22Rv1 (cell line): ENCODE measurements around the gene NPIPA3.
"Not testable (repeated sequence)": the region's sequence is repeated elsewhere in the genome, so short reads cannot be mapped to it uniquely, and the experiment has no call there.

Source experiments
- H3K27ac ChIP-seq: fragments of 450-650 bp; 2 replicates; pipeline ENCODE4 v1.5.1; 2017
- ZFX ChIP-seq: fragments of 450-650 bp; IDR thresholded peaks from 2 replicates; pipeline ENCODE4 v1.6.1; 2017; ENCODE audit warnings: antibody characterized with exemption, borderline replicate concordance
- TF ChIP-seq, protein P1 (sequence below): fragments of 450-650 bp; IDR thresholded peaks from 2 replicates; pipeline ENCODE4 v1.5.1; 2017; ENCODE audit warnings: mild to moderate bottlenecking

The NPIPA3 gene

DNA sequence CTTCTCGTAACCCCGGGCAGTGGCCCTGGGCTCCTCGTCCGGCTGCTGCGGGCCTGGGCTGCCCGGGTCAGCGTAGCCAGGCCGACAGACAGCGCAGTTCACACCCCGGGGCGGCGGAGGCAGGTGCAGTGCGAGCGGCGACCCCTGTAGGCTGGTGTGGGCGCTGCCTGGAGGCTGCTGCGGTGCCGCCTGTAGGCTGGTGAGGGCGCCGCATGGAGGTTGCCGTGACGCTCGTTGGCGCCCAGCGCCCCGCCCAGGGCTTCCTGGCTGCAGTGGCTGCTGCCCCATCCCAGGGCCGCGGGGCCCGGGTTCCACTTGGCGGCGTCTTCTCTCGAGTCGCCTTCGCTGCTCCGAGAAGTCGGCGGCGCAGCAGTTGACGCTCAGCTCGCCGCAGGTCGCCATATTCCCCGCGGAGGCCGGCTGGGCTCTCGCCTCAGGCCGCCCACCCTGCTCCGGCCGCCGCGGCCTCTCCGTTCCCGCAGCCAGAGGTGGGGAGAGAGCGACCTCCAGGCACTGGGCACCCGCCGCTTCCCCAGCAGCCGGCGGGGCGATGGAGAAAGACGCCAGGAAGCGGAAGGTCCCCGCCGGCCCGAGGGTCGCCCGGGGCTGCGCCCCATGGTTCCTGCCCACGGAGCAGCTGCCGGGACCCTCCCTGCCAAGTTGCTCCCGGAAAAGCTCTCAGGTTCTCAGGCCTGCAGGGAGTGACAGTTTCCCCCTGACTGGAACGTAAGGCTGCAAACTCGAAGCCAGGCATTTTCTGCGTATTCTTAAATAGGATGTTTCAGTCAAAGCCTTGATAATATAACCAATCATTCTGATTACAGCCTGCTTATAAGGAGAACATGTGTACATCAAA is at the start of gene NPIPA3:
NPIPA3 (plus strand) TSS at position 256 of the 856 bp plus-strand sequence. CDS start 5,533 bp downstream, outside the sequence.
- H3K27ac ChIP-seq, result not testable (repeated sequence)

DNA sequence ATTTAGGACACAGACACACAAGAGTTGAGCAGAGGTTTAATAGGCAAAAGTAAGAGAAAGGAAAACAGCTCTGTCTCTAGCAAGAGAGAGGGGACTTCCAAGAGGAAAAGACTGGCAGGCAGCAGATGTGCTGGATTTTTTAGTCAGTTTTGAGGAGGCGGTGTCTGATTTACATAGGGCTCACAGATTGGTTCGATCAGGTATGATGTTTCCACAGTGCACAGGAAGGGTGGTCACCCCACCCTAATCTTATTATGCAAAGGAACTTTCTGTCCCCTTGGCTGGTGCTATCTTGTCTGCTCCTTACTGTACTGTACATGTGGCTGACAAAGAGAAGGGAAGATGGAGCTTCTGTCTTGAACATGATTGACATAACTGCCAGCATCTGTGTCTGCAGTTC is 45.1 kb upstream of the NPIPA3 start:
- TF ChIP-seq, protein P1, sequence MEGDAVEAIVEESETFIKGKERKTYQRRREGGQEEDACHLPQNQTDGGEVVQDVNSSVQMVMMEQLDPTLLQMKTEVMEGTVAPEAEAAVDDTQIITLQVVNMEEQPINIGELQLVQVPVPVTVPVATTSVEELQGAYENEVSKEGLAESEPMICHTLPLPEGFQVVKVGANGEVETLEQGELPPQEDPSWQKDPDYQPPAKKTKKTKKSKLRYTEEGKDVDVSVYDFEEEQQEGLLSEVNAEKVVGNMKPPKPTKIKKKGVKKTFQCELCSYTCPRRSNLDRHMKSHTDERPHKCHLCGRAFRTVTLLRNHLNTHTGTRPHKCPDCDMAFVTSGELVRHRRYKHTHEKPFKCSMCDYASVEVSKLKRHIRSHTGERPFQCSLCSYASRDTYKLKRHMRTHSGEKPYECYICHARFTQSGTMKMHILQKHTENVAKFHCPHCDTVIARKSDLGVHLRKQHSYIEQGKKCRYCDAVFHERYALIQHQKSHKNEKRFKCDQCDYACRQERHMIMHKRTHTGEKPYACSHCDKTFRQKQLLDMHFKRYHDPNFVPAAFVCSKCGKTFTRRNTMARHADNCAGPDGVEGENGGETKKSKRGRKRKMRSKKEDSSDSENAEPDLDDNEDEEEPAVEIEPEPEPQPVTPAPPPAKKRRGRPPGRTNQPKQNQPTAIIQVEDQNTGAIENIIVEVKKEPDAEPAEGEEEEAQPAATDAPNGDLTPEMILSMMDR, result no peak
- no peak for TF ChIP-seq ZFX
- peak overlapping the region; percentile 91 for H3K27ac ChIP-seq

DNA sequence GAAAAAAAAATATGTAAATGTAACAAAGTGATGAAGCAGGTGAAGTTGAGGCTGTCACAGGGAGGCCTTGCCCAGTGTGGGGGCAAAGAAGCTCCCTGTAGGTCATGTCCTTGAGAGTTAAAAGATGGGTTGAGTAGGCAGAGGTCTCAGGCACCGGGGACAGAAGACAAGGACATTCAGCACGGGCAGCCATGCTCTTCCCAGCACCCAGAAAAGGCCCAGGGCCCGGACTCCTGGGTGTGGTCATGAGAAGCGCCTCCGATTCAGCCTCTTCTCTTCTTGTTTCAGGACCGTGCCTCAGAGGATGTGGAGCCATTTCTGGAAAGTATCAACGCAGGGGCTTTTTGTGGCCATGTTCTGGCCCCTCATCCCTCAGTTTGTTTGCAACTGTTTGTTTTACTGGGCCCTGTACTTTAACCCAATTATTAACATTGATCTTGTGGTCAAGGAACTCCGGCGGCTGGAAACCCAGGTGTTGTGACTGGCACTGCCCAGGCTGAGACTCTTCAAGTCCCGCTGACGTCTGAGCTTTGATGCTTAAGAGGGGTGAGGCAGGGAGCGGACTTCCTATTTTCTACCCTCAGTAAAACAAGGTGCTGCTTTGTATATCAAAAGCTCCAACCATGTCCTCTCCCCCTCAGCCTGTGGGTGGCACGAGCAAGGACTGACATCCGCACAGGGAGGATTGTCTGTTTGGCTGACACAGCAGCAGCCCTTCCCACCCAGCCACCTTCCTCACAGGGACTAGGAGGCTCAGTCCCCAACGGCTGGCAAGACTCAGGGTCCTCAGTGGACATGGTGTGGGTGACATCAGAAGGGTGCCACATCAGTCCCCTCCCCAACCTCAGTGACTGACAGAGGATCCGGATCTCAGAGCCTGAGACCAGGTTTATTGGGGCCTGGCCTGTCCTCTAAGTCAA is 35.6 kb upstream of the NPIPA3 start:
- no peak for TF ChIP-seq ZFX
- TF ChIP-seq, protein P1, result no peak

DNA sequence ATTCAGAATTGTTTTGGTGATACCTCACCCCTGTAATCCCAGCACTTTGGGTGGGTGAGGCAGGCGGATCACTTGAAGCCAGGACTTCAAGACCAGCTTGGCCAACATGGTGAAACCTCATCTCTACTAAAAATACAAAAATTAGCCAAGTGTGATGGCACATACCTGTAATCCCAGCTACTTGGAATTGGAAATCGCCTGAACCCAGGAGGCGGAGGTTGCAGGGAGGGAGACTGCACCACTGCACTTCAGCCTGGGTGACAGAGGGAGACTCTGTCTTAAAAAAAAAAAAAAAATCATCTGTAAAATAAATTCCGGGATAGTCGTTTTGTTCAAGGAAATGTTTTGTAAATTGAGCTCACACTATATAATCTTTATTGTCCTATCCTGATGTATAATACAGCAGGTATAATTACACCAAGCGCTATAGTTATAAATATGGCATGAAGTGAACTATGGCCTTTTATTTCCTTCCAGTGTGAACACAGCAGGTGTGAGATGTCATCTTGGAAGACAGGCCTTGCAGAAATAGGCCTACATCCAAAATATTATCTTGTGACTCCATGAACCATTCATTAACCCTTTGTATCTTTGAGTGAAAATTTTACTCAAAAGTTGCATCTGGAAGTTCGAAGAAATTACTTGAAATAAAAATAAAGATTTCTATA is 34.5 kb upstream of the NPIPA3 start:
- TF ChIP-seq ZFX, result no peak
- TF ChIP-seq, protein P1, result no peak

More for the DNA sequence above, 35.6 kb upstream of the NPIPA3 start:
- H3K27ac ChIP-seq, result no peak overlapping the region

DNA sequence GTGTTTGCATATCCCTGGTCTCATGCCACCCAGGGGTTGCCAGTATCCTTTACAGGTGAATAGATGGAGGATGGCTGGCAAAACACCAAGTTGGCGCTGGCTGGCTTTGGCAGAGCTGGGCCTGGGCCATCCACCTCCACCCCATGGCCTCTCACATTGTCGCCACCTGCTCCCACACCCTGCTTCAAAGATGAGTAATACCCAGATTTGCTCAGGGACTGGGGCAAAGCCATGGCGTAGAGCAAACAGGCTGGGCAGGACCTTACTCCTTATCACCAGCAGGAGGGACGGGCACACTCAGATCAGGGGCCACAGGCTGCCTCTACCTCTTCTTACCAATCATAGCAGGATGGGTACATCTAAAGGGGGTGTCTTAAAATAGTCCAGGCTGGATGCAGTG is 33.4 kb upstream of the NPIPA3 start:
- H3K27ac ChIP-seq, result no peak overlapping the region
- TF ChIP-seq, protein P1, result no peak
- no peak for TF ChIP-seq ZFX

More for the DNA sequence above, 34.5 kb upstream of the NPIPA3 start:
- no peak overlapping the region for H3K27ac ChIP-seq

DNA sequence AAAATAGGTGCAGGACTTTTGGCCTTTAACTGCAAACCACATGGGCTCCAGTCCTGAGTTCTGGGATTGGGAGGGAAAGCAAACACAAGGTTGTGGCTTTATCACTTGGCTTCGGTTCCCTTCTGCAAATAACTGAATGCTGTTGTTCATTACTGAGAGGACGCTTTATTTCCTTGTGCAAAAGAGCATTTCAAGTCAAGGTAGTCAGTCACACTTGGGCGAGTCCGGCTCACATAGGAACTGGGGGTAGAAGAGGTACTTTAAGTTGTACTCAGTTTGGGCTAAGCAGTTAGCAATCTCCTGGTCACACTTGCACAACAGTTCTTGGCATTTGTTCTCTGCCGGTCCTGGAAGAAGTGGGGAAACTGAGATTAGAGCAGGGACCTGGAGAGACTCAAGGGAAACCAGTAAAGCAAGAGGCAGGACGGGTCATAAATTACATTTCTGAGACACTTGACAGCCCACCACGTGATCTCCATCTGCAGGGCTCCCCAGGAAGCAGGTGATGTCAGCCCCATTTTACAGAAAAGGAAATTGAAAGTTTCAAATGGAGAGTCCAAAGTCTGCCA is 30.7 kb upstream of the NPIPA3 start:
- TF ChIP-seq ZFX, result no peak
- TF ChIP-seq, protein P1, result no peak
- no peak overlapping the region for H3K27ac ChIP-seq

DNA sequence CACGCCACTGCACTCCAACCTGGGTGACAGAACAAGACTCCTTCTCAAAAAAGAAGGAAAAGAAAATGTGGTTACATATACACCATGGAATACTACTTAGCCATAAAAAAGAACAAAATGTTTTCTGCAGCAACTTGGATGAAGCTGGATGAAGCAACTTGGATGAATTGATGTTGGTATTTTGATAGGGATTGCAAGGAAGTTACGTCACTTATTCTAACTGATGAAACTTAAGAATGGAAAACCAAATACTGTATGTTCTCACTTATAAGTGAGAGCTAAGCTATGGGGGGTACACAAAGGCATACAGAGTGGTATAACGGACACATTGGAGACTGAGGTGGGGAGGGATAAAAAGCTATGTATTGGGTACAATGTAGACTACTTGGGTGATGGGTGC is 26.6 kb upstream of the NPIPA3 start:
- TF ChIP-seq ZFX, result no peak
- TF ChIP-seq, protein P1, result no peak
- H3K27ac ChIP-seq, result no peak overlapping the region
